ENCODE results near the gene NCAM1. TPM values are rescaled to one million over a fixed set of nuclear protein-coding genes. Genes with fewer than 3 reads are reported as not detected.

Gene NCAM1
- total and polyA plus RNA-seq, 2 experiments from 2014 or later: 0.76 to 1.6 TPM

DNA sequence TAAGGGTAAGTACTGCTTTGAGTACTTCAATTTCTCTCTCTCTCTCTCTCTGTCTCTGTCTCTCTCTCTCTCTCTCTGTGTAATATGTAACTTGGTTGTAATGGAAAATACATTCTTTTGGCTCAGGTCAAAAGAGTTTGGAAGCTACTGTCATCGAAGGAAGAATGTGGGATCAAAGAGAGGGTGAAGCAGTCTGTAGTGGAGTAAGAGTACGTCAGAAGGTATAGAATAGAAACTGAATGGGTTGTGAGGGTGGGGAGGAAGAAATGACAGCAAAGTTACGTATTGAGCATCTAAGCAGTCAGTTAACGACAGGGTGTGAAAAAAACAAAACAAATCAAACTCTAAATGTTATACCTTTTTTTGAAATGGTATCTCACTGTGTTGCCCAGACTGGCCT is 10.0 kb downstream of the NCAM1 start (continued):
- TF ChIP-seq, protein P1, sequence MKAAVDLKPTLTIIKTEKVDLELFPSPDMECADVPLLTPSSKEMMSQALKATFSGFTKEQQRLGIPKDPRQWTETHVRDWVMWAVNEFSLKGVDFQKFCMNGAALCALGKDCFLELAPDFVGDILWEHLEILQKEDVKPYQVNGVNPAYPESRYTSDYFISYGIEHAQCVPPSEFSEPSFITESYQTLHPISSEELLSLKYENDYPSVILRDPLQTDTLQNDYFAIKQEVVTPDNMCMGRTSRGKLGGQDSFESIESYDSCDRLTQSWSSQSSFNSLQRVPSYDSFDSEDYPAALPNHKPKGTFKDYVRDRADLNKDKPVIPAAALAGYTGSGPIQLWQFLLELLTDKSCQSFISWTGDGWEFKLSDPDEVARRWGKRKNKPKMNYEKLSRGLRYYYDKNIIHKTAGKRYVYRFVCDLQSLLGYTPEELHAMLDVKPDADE (IDR thresholded peaks at IDR 0.05): no peak
- TF ChIP-seq ZNF331 (CRISPR knock-in tag; IDR thresholded peaks at IDR 0.05; ENCODE audit: low read depth): no peak
- no peak for TF ChIP-seq EZH2 (IDR thresholded peaks at IDR 0.05; ENCODE audit: low read depth, unreplicated experiment)
- no peak for TF ChIP-seq ZNF114 (CRISPR knock-in tag; IDR thresholded peaks at IDR 0.05)
- TF ChIP-seq REST (IDR thresholded peaks at IDR 0.05; ENCODE audit: unreplicated experiment): no peak
- TF ChIP-seq CREB1 (CRISPR knock-in tag; IDR thresholded peaks at IDR 0.05; ENCODE audit: low read depth): no peak
- no peak for TF ChIP-seq STAT1 (IDR thresholded peaks at IDR 0.05; ENCODE audit: unreplicated experiment)
- TF ChIP-seq, protein P2, sequence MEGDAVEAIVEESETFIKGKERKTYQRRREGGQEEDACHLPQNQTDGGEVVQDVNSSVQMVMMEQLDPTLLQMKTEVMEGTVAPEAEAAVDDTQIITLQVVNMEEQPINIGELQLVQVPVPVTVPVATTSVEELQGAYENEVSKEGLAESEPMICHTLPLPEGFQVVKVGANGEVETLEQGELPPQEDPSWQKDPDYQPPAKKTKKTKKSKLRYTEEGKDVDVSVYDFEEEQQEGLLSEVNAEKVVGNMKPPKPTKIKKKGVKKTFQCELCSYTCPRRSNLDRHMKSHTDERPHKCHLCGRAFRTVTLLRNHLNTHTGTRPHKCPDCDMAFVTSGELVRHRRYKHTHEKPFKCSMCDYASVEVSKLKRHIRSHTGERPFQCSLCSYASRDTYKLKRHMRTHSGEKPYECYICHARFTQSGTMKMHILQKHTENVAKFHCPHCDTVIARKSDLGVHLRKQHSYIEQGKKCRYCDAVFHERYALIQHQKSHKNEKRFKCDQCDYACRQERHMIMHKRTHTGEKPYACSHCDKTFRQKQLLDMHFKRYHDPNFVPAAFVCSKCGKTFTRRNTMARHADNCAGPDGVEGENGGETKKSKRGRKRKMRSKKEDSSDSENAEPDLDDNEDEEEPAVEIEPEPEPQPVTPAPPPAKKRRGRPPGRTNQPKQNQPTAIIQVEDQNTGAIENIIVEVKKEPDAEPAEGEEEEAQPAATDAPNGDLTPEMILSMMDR (conservative IDR thresholded peaks at IDR 0.05; ENCODE audit: low read depth in 2 of 2): no peak
- TF ChIP-seq EZH2phosphoT487 (IDR thresholded peaks at IDR 0.05; ENCODE audit: unreplicated experiment): no peak
- no peak for TF ChIP-seq POLR2AphosphoS5 (IDR thresholded peaks at IDR 0.05; ENCODE audit: low read depth)
- TF ChIP-seq JUNB (IDR thresholded peaks at IDR 0.05; ENCODE audit: unreplicated experiment): no peak

GRCh38 chr11:112971827-112972226 is 10.6 kb downstream of the NCAM1 start:
- Histone ChIP-seq H3K9me2 (ENCODE audit: insufficient read depth) (no peaks in the 10 kb centered on the region), H3F3A (replicated peaks; ENCODE audit: low read depth) (no peaks in the 10 kb centered on the region), H3K4me3 (no peak overlapping the region), H3K4me1 (ENCODE audit: insufficient read depth) (peaks cover 9% of the 10 kb centered on the region; the same call in 1 of the 2 replicates), H2AFZ (no peak overlapping the region), H3K27ac (ENCODE audit: low read depth) (no peak overlapping the region), H4K20me1 (replicated peaks; ENCODE audit: insufficient read depth) (no peaks in the 10 kb centered on the region), H3K4me2 (no peak overlapping the region), H3K36me3 (ENCODE audit: insufficient read depth) (no peaks in the 10 kb centered on the region), H3K79me2 (replicated peaks; ENCODE audit: insufficient read depth) (no peaks in the 10 kb centered on the region), H3K27me3 (ENCODE audit: insufficient read depth) (no peaks in the 10 kb centered on the region)
- Mint-ChIP-seq H3K4me1 (peaks cover 8% of the 10 kb centered on the region), H3K27me3 (ENCODE audit: insufficient read depth, low read depth, poor library complexity) (no peaks in the 10 kb centered on the region), H3K4me3 (no peak overlapping the region), H3K36me3 (ENCODE audit: low read depth) (no peaks in the 10 kb centered on the region), H3K27ac (no peak overlapping the region), H3K9me3 (no peaks in the 10 kb centered on the region)
- DNase-seq (ENCODE audit: low spot score) (no peak), ATAC-seq (no peak)
- TF ChIP-seq NANOG (IDR thresholded peaks at IDR 0.05; ENCODE audit: borderline replicate concordance) (no peak), STAT1 (IDR thresholded peaks at IDR 0.05; ENCODE audit: unreplicated experiment) (no peak), POLR2AphosphoS5 (IDR thresholded peaks at IDR 0.05; ENCODE audit: low read depth) (no peak), JUNB (IDR thresholded peaks at IDR 0.05; ENCODE audit: unreplicated experiment) (no peak), EZH2phosphoT487 (IDR thresholded peaks at IDR 0.05; ENCODE audit: unreplicated experiment) (no peak), REST (IDR thresholded peaks at IDR 0.05; ENCODE audit: unreplicated experiment) (no peak), ZNF331 (CRISPR knock-in tag; IDR thresholded peaks at IDR 0.05; ENCODE audit: low read depth) (no peak)
- TF ChIP-seq, protein P1 (IDR thresholded peaks at IDR 0.05): no peak
- TF ChIP-seq, protein P2 (conservative IDR thresholded peaks at IDR 0.05; ENCODE audit: low read depth in 2 of 2): no peak
